GM18498 (cell line): ENCODE results near the gene SENP6.
A peak's percentile ranks its signal among the peaks of the same experiment; 100 is the strongest.
"Not testable (repeated sequence)": the region's sequence is repeated elsewhere in the genome, so short reads cannot be mapped to it uniquely, and the experiment has no call there.

ENCODE experiments used
- ATAC-seq: cut with Tn5 transposase; IDR thresholded peaks from one replicate; pipeline ENCODE4 v1.9.1; 2021; ENCODE audit warnings: mild to moderate bottlenecking, moderate library complexity; ENCODE audit not compliant: unreplicated experiment

The SENP6 gene

GRCh38 chr6:75642311-75642710 lies 40.6 kb downstream of the SENP6 start:
- ATAC-seq: no peak

DNA sequence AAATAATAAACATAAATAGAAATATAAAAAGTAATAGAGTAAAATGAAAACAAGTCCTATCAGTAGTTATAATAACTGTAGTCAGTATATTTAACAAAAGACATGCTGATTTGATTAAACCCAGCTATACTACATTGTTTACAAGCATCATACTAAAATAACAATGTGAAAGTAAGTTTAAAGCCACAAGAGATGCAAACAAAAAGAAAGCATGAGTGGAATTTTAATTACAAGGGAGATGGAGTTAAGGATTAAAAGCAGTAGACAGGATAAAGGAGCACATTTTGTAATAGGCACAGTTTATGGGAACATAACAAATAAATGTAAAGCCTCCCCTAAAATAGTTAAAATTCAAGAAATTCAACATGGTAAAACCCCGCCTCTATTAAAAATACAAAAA lies 41.5 kb downstream of the SENP6 start:
- ATAC-seq: no peak

DNA sequence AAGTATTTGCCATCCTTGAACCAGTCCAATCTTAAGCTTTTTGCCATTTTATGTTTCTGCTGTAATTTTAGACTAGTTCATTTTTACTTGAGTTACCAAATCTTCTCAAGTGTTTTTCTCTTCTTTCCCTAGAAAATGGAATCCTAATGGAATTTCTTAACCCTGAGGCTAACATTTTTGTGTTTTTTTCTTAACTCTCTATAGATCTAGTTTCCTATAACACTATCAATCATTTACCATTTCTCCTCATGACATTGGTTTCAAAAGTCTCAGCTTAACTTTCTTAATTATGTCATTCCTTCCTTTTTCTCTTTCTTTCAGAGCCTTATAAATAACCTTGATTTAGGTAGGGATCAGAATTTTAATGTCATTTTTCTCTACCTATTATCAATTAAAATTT lies 54.8 kb downstream of the SENP6 start:
- no peak for ATAC-seq

DNA sequence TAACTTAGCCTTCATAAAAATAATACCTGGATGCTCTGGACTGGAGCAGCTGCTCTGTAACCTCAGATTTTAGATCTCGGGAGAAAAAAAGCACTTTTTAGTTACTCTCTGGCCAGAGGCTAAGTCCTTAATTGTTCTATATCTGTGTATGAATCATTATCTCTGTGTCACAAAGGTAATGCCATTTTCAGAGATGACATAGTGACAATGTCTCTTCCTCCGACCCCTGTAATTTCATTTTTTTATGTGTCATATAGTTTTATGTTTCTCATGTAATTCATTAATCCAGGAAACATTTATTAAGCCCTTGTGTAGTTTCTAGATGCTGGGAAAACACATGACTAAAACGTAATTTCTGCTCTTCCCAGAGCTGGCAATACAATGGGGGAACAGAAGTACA lies 55.6 kb downstream of the SENP6 start:
- no peak for ATAC-seq

DNA sequence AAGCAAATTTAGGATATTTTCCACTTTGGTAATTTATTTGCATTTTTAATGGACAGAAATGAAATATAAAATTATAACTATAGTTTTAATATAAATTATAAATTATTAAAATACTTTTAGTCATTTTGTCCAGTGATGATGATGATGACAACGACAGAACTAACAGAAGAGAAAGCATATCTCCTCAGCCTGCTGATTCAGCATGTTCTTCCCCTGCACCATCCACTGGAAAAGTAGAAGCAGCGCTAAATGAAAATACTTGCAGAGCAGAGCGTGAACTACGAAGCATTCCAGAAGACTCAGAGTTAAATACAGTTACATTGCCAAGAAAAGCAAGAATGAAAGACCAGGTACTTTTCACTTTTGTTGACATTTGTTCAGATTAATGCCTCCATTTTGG lies 64.9 kb downstream of the SENP6 start:
- no peak for ATAC-seq

- ATAC-seq: no peak
These were observed 72.2 kb downstream of the SENP6 start for GRCh38 chr6:75673884-75674283.

DNA sequence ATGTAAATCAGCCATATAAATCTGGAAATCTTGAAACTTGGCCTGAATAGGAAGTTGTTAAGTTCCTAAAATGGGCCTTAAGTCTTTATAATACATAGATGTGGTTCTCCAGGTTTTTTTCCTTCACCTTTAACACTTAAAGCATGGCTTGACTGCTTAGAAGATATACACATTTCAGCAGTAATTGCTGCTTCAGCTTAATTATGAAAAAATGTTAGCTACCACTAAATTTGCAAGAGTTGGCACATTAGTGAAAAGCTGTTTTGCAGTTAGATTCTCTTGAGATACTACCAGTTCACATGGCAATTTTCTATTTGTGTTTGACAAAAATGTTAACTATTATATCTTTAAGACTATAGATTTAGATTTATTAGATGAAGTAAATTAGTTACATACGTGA lies 74.7 kb downstream of the SENP6 start:
- no peak for ATAC-seq

- ATAC-seq: not testable (repeated sequence)
These were observed 80.9 kb downstream of the SENP6 start for GRCh38 chr6:75682548-75682947.

DNA sequence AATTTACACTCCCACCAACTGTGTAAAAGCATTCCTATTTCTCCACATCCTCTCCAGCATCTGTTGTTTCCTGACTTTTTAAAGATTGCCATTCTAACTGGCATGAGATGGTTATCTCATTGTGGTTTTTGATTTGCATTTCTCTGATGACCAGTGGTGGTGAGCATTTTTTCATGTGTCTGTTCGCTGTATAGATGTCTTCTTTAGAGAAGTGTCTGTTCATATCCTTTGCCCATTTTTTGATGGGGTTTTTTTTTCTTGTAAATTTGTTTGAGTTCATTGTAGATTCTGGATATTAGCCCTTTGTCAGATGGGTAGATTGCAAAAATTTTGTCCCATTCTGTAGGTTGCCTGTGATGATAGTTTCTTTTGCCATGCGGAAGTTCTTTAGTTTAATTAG lies 81.3 kb downstream of the SENP6 start:
- ATAC-seq: not testable (repeated sequence)

DNA sequence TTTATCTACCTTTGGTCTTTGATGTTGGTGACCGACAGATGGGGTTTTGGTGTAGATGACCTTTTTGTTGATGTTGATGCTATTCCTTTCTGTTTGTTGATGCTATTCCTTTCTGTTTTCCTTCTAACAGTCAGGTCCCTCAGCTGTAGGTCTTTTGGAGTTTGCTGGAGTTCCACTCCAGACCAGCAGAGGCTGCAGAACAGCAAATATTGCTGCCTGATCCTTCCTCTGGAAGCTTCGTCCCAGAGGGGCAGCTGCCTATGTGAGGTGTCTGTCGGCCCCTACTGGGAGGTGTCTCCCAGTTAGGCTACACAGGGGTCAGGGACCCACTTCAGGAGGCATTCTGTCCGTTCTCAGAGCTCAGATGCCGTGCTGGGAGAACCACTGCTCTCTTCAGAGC lies 85.9 kb downstream of the SENP6 start:
- ATAC-seq: not testable (repeated sequence)

DNA sequence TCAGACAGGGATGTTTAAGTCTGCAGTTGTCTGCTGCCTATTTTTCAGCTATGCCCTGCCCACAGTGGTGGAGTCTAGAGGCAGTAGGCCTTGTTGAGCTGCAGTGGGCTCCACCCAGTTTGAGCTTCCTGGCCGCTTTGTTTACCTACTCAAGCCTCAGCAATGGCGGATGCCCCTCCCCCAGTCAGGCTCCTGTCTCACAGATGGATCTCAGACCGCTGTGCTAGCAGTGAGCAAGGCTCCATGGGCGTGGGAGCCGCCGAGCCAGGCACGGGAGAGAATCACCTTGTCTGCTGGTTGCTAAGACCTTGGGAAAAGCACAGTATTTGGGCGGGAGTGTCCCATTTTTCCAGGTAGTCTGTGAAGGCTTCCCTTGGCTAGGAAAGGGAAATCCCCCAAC lies 86.3 kb downstream of the SENP6 start:
- not testable (repeated sequence) for ATAC-seq

GRCh38 chr6:75689576-75689975 lies 87.9 kb downstream of the SENP6 start:
- ATAC-seq: no peak

GRCh38 chr6:75691012-75691411 lies 89.3 kb downstream of the SENP6 start:
- ATAC-seq: no peak

DNA sequence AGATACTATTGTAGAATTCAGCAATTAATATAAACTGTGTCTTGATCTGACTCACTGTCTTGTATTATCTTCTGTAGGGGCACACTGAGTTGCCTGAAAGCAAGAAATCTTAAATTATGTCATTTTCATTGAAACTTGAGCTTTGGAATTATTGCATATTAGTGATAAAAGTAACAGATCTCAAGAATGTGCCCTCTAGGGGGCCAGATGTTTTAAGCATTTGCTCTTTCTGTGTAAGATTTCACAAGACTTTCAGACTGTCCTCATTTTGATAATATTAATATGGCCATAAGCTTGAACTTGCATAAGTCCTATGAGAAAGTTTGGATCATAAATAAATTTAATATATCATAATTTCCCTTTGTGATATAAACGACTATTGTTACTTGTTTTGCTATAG lies 91.9 kb downstream of the SENP6 start:
- ATAC-seq: no peak

- ATAC-seq: no peak
These were observed 92.7 kb downstream of the SENP6 start for GRCh38 chr6:75694406-75694805.

- ATAC-seq: not testable (repeated sequence)
These were observed 106.7 kb downstream of the SENP6 start for GRCh38 chr6:75708334-75708733.

GRCh38 chr6:75711173-75711572 lies 109.5 kb downstream of the SENP6 start:
- no peak for ATAC-seq

DNA sequence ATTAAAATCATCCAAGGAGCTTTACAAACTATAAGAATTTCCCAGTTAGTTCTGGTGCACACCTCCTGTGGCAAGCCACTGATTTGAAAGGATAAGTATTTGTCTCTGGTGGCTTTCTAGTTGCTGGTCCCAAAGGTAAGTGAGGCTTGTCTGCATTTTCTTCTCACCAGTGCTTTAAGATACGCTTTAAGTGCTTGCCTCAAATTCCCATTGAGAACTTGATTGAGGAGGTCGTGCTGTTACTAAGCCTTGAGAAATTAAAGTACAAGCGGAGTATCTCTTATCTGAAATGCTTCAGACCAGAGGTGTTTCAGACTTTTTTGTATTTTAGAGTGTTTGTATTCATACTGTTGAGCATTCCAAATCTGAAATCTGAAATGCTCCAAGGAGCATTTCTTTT lies 117.5 kb downstream of the SENP6 start:
- no peak for ATAC-seq

- ATAC-seq: no peak
These were observed 121.7 kb downstream of the SENP6 start for GRCh38 chr6:75723382-75723781.

- no peak for ATAC-seq
These were observed 125.5 kb downstream of the SENP6 start for GRCh38 chr6:75727206-75727605.

DNA sequence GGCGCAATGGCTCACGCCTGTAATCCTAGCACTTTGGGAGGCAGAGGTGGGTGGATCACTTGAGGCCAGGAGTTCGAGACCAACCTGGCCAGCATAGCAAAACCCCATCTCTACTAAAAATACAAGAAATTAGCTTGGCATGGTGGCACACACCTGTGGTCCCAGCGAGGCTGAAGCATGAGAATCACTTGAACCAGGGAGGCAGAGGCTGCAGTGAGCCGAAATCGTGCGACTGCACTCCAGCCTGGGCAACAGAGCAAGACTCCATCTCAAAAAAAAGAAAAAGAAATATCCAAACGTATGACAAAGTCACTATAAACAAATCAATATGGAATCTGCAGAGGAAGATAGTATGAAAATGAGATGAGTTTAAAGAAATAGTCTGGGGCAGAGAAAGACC lies 129.3 kb downstream of the SENP6 start:
- not testable (repeated sequence) for ATAC-seq

- peak; percentile 86 for ATAC-seq
These were observed 134.0 kb downstream of the SENP6 start for GRCh38 chr6:75735491-75736186.

DNA sequence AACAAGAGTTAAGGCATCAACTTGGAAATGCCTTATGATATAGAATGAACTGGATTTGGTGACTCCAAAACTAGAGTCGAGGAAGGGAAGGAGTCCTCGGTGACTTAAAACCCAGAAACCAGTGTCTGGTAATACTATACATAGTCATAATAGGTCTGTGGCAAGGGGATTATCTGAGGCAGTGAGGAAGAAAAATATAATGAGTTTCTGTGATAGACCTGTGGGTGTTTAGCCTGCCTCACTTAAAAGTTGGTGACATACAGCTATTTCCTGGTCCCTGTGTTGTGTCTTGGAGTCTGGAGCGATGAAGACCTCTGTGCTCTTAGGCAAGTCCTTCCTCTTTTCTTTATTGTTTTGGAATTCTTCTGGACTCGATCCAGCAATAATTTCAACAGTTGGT lies 142.3 kb downstream of the SENP6 start:
- no peak for ATAC-seq
